Stomach (tissue), 4 donors: Measurements from ENCODE around the gene CCNK.

Source experiments
- EP300 ChIP-seq: sonication (generic); formaldehyde crosslinking; IDR thresholded peaks from one replicate; pipeline ENCODE4 v1.6.1; 2017; ENCODE audit warnings: antibody characterized with exemption
- POLR2A ChIP-seq, 4 donors: fragments of 450-650 bp; IDR thresholded peaks; one replicate each; pipeline ENCODE4 v1.6.1; 2016; ENCODE audit warnings: antibody characterized with exemption in 4 of 4, control low read depth in 2 of 4, mild to moderate bottlenecking in 1 of 4, moderate library complexity in 1 of 4
- POLR2AphosphoS5 ChIP-seq, 3 donors: sonication (generic); formaldehyde crosslinking; IDR thresholded peaks; one replicate each; pipeline ENCODE4 v1.6.1; 2016; ENCODE audit warnings: antibody characterized with exemption in 3 of 3
- TF ChIP-seq, protein P1 (sequence below), 7 experiments: fragments of 450-650 bp in 4 of 7; fragments of 200-600 bp in 3 of 7; sonication (generic) in 3 of 7; IDR thresholded peaks; one replicate each; pipeline ENCODE4 v1.5.1; 2016 to 2019; ENCODE audit warnings: antibody characterized with exemption in 7 of 7, control low read depth in 2 of 7, mild to moderate bottlenecking in 1 of 7

DNA sequence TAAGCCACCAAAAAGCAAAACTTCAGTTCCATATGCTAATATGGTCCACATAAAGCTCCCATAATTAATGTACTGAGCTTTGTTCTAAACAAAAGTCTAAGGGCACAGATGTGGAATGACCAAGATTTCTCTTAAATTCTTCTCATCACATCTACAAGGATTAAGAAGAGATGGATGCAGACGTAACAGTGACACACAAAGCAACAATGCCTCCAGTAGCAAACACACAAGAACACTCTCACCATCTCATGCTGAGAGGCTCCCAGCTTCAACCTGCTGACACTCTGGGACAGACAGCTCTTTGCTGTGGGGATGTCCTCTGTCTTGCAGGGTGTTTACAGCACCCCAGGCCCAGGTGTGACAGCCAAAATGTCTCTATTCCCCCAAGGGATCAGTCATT, 48.7 kb upstream of the CCNK start:
- TF ChIP-seq, protein P1, sequence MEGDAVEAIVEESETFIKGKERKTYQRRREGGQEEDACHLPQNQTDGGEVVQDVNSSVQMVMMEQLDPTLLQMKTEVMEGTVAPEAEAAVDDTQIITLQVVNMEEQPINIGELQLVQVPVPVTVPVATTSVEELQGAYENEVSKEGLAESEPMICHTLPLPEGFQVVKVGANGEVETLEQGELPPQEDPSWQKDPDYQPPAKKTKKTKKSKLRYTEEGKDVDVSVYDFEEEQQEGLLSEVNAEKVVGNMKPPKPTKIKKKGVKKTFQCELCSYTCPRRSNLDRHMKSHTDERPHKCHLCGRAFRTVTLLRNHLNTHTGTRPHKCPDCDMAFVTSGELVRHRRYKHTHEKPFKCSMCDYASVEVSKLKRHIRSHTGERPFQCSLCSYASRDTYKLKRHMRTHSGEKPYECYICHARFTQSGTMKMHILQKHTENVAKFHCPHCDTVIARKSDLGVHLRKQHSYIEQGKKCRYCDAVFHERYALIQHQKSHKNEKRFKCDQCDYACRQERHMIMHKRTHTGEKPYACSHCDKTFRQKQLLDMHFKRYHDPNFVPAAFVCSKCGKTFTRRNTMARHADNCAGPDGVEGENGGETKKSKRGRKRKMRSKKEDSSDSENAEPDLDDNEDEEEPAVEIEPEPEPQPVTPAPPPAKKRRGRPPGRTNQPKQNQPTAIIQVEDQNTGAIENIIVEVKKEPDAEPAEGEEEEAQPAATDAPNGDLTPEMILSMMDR (IDR thresholded peaks at IDR 0.05), result no peak
- no peak for TF ChIP-seq POLR2A (IDR thresholded peaks at IDR 0.05)
- TF ChIP-seq POLR2AphosphoS5 (IDR thresholded peaks at IDR 0.05), result no peak
- TF ChIP-seq EP300, result no peak
